Body of pancreas (tissue), 4 donors: ENCODE measurements around the gene MAPK13.

Experiments used
- POLR2A ChIP-seq, 3 donors: fragments of 450-650 bp; IDR thresholded peaks; one replicate each; pipeline ENCODE4 v1.6.1; 2016; ENCODE audit warnings: antibody characterized with exemption in 3 of 3, mild to moderate bottlenecking in 2 of 3
- TF ChIP-seq, protein P1 (sequence below), 7 experiments: fragments of 450-650 bp in 4 of 7; fragments of 200-600 bp in 3 of 7; sonication (generic) in 3 of 7; IDR thresholded peaks; one replicate each; pipeline ENCODE4 v1.5.1; 2016 to 2019; ENCODE audit warnings: antibody characterized with exemption in 7 of 7

DNA sequence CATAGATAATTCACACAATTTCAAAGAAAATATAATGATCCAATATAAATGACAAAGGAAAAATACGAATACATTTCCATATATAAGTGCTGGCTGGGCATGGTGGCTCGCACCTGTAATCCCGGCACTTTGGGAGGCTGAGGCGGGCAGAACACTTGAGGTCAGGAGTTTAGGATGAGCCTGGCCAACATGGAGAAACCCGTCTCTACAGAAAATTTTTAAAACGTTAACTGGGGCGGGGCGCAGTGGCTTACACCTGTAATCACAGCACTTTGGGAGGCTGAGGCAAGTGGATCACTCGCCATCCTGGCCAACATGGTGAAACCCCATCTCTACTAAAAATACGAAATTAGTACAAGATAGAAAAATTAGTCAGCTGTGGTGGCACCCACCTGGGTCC lies 14.9 kb upstream of the MAPK13 start:
- TF ChIP-seq, protein P1, sequence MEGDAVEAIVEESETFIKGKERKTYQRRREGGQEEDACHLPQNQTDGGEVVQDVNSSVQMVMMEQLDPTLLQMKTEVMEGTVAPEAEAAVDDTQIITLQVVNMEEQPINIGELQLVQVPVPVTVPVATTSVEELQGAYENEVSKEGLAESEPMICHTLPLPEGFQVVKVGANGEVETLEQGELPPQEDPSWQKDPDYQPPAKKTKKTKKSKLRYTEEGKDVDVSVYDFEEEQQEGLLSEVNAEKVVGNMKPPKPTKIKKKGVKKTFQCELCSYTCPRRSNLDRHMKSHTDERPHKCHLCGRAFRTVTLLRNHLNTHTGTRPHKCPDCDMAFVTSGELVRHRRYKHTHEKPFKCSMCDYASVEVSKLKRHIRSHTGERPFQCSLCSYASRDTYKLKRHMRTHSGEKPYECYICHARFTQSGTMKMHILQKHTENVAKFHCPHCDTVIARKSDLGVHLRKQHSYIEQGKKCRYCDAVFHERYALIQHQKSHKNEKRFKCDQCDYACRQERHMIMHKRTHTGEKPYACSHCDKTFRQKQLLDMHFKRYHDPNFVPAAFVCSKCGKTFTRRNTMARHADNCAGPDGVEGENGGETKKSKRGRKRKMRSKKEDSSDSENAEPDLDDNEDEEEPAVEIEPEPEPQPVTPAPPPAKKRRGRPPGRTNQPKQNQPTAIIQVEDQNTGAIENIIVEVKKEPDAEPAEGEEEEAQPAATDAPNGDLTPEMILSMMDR (IDR thresholded peaks at IDR 0.05): no peak
- no peak for TF ChIP-seq POLR2A (IDR thresholded peaks at IDR 0.05)
